GM12878 (cell line): ENCODE data around the gene CWC27. TPM values are rescaled to one million over a fixed set of nuclear protein-coding genes. Genes with fewer than 3 reads are reported as not detected.

Experiments used
- ATAC-seq: fragments of 200-7000 bp; cut with Tn5 transposase; 3 replicates; pipeline ENCODE4 v1.9.1; 2020; ENCODE audit warnings: mild to moderate bottlenecking, moderate library complexity
- BruUV-seq: library from RNA; stranded (reverse); fragments of 400-500 nt; replicated peaks from 2 replicates; lab custom pipeline; 2021; lab: Mats Ljungman, UMichigan
- CTCF ChIA-PET: fragments of 300-600 bp; sonication (Branson Sonifier 250); formaldehyde crosslinking; extraction: SDS; loops from one replicate; lab custom pipeline; 2021; ENCODE audit warnings: inconsistent platforms; lab: Yijun Ruan, JAX
- POLR2A ChIA-PET: fragments of 350-600 bp; formaldehyde crosslinking; extraction: SDS; loops from one replicate; lab custom pipeline; 2021; ENCODE audit warnings: inconsistent platforms; lab: Charles Lee
- RAD21 ChIA-PET: fragments of 300-600 bp; sonication (Branson Sonifier 250); formaldehyde crosslinking; loops from one replicate; lab custom pipeline; 2023; ENCODE audit warnings: antibody characterized with exemption; ENCODE audit not compliant: unreplicated experiment; lab: Charles Lee
- SMC1A ChIA-PET: fragments of 300-600 bp; sonication (Branson Sonifier 250); formaldehyde crosslinking; loops from one replicate; lab custom pipeline; 2023; ENCODE audit not compliant: unreplicated experiment, uncharacterized antibody; lab: Charles Lee
- DNase-seq: peaks from one replicate; pipeline ENCODE4 v3.0.0-alpha.2; 2011; ENCODE audit warnings: low read depth, low spot score
- FAIRE-seq: peaks from 3 replicates; lab custom pipeline; 2011; peaks lifted over from hg19 to GRCh38; lab: Jason Lieb, UNC
- H2AFZ ChIP-seq: 2 replicates; pipeline ENCODE4 v1.6.0; 2011; ENCODE audit warnings: low read depth, low read length, control low read depth; ENCODE audit not compliant: control insufficient read depth
- H3K27ac ChIP-seq: 2 replicates; pipeline ENCODE4 v1.5.1; 2011; ENCODE audit warnings: control low read depth; ENCODE audit not compliant: control insufficient read depth, insufficient read depth
- H3K27me3 ChIP-seq, 2 experiments: replicated peaks in 1 of 2; 2 replicates each; pipeline versions ENCODE4 v1.6.0 to v1.6.1; 2011; ENCODE audit warnings: low read length in 1 of 2; ENCODE audit not compliant: control insufficient read depth in 2 of 2, insufficient read depth in 2 of 2
- H3K36me3 ChIP-seq, 2 experiments: 2 replicates each; pipeline ENCODE4 v1.5.1; 2011; ENCODE audit warnings: low read length in 1 of 2; ENCODE audit not compliant: control insufficient read depth in 2 of 2, insufficient read depth in 2 of 2
- H3K4me1 ChIP-seq: 2 replicates; pipeline ENCODE4 v1.6.1; 2011; ENCODE audit warnings: mild to moderate bottlenecking, low read length, moderate library complexity, mixed read lengths; ENCODE audit not compliant: control insufficient read depth, insufficient read depth
- H3K4me2 ChIP-seq: 2 replicates; pipeline ENCODE4 v1.6.0; 2011; ENCODE audit warnings: control low read depth; ENCODE audit not compliant: control insufficient read depth, insufficient read depth
- H3K4me3 ChIP-seq: fragments of 200-600 bp; sonication (generic); 2 replicates; pipeline ENCODE4 v1.5.1; 2016
- H3K79me2 ChIP-seq: 2 replicates; pipeline ENCODE4 v1.6.0; 2011; ENCODE audit warnings: low read length; ENCODE audit not compliant: control insufficient read depth, insufficient read depth
- H3K9ac ChIP-seq: 2 replicates; pipeline ENCODE4 v1.8.0; 2011; ENCODE audit warnings: low read length, control low read depth, mixed read lengths; ENCODE audit not compliant: control insufficient read depth, insufficient read depth
- H3K9me3 ChIP-seq: replicated peaks from 3 replicates; pipeline ENCODE4 v1.5.1; 2011; ENCODE audit warnings: mild to moderate bottlenecking, low read length; ENCODE audit not compliant: control insufficient read depth, insufficient read depth
- H4K20me1 ChIP-seq: 2 replicates; pipeline ENCODE4 v1.6.0; 2011; ENCODE audit not compliant: control insufficient read depth, insufficient read depth
- ATF7 ChIP-seq: fragments of 450-650 bp; IDR thresholded peaks from 2 replicates; pipeline ENCODE4 v1.6.1; 2016; ENCODE audit warnings: low read depth, mild to moderate bottlenecking
- BACH1 ChIP-seq: fragments of 450-650 bp; IDR thresholded peaks from 2 replicates; pipeline ENCODE4 v1.6.1; 2017; ENCODE audit warnings: mild to moderate bottlenecking, borderline replicate concordance
- GATAD2B ChIP-seq: fragments of 450-650 bp; conservative IDR thresholded peaks from 2 replicates; pipeline ENCODE4 v1.6.1; 2017; ENCODE audit warnings: low read depth, mild to moderate bottlenecking, moderate library complexity
- NBN ChIP-seq: fragments of 450-650 bp; IDR thresholded peaks from 2 replicates; pipeline ENCODE4 v1.6.1; 2016
- NR2C2 ChIP-seq: IDR thresholded peaks from 2 replicates; pipeline ENCODE4 v1.6.1; 2011; ENCODE audit warnings: borderline replicate concordance, low read depth; ENCODE audit not compliant: control insufficient read depth, insufficient read length
- PRDM15 ChIP-seq: fragments of 450-650 bp; formaldehyde crosslinking; IDR thresholded peaks from 2 replicates; pipeline ENCODE4 v1.4.0; 2020; ENCODE audit warnings: mild to moderate bottlenecking, moderate library complexity
- RAD51 ChIP-seq: fragments of 450-650 bp; IDR thresholded peaks from 2 replicates; pipeline ENCODE4 v1.6.1; 2016; ENCODE audit warnings: moderate library complexity, mild to moderate bottlenecking, inconsistent platforms
- SIX5 ChIP-seq: IDR thresholded peaks from 2 replicates; pipeline ENCODE4 v1.6.1; 2011; ENCODE audit warnings: mild to moderate bottlenecking, low read depth, low read length, moderate library complexity; ENCODE audit not compliant: severe bottlenecking
- SP1 ChIP-seq: IDR thresholded peaks from one replicate; pipeline ENCODE4 v1.6.1; 2011; ENCODE audit warnings: low read depth, low read length
- STAT3 ChIP-seq: IDR thresholded peaks from 2 replicates; pipeline ENCODE4 v1.6.1; 2011; ENCODE audit warnings: low read depth, low read length, improper control_type of control experiment
- WRNIP1 ChIP-seq: IDR thresholded peaks from 2 replicates; pipeline ENCODE4 v1.6.1; 2011; ENCODE audit warnings: low read depth, low read length, improper control_type of control experiment, borderline replicate concordance
- ZBTB4 ChIP-seq: fragments of 450-650 bp; formaldehyde crosslinking; IDR thresholded peaks from 2 replicates; pipeline ENCODE4 v1.4.0; 2022; ENCODE audit warnings: mild to moderate bottlenecking, moderate library complexity
- WGBS: methylation state at CpG from one replicate; pipeline ENCODE4 v1.1.6; 2016; ENCODE audit warnings: low lambda C conversion rate; ENCODE audit not compliant: insufficient replicate concordance, insufficient coverage; ENCODE audit errors: missing lambda C conversion rate; 5-methylcytosine and 5-hydroxymethylcytosine counted together
- in situ Hi-C: fragments of 300-500 bp; cut with MboI; formaldehyde crosslinking; loops from 9 replicates; pipeline ENCODE4 v1.14.3; 2018; ENCODE audit warnings: mixed read lengths
- intact Hi-C: fragments of 100-400 bp; cut with micrococcal nuclease; formaldehyde crosslinking; loops from one replicate; pipeline ENCODE4 v1.14.2; 2022; ENCODE audit not compliant: unreplicated experiment
- polyA plus RNA-seq, 11 experiments: library from polyadenylated mRNA; depleted of rRNA in 4 of 11; unstranded in 6 of 11; stranded (reverse) in 5 of 11; fragments of >200 nt; fragmentation: Nextera tagmentation in 4 of 11; fragmentation: Illumina TruSeq in 1 of 11; extraction: Ambion mirVana in 4 of 11; extraction: Trizol in 1 of 11; gene quantifications; 1 replicate in 1 of 11; 2 replicates in 10 of 11; pipeline versions ENCODE4 v1.2.1 to v1.2.3, GENCODE V29; 2011 to 2016; ENCODE audit warnings: inconsistent platforms in 2 of 11, missing spikeins in 2 of 11, low read depth in 1 of 11
- total RNA-seq, 4 experiments: library from RNA; depleted of rRNA in 3 of 4; stranded (reverse); fragments of >200 nt in 3 of 4; fragmentation: Illumina TruSeq in 1 of 4; extraction: Trizol in 1 of 4; gene quantifications; 2 replicates each; pipeline versions ENCODE4 v1.2.1 to v1.2.3, GENCODE V29; 2013 to 2021

The CWC27 gene
- total and polyA plus RNA-seq, 10 of the 15 experiments (the other 5 are each of a cell fraction or from before 2014, with no cell fraction given), result 21.7 to 61.9 (median 47.0) TPM

GRCh38 chr5:64972591-64972990 lies 203.9 kb downstream of the CWC27 start (continued):
- TF ChIP-seq PRDM15 (no peak), ATF7 (no peak)
- TF ChIP-seq, all 136 proteins: peak for 0

- intact Hi-C loops, result loop anchor here (10.0 kb wide), 1 partner anchor 92 kb away; no protein-coding TSS in a partner anchor
- FAIRE-seq, result no peak
These were observed 204.5 kb downstream of the CWC27 start for GRCh38 chr5:64973215-64973614.

More at GRCh38 chr5:64973215-64973614, 204.5 kb downstream of the CWC27 start:
- no TSS peak for BruUV-seq
- Histone ChIP-seq H3K9ac (no peak overlapping the region), H3K4me2 (no peak overlapping the region), H4K20me1 (no peaks in the 10 kb centered on the region), H3K36me3 (peaks cover 0 to 3% of the 10 kb centered on the region in 2 experiments; a peak in 3 of 4 replicates), H2AFZ (no peak overlapping the region), H3K27ac (no peak overlapping the region), H3K27me3 (no peaks in the 10 kb centered on the region), H3K79me2 (no peaks in the 10 kb centered on the region), H3K9me3 (no peaks in the 10 kb centered on the region; the same call in 2 of the 3 replicates), H3K4me1 (no peaks in the 10 kb centered on the region), H3K4me3 (no peak overlapping the region)
- in situ Hi-C loops, result loop anchor here (5.0 kb wide), 1 partner anchor 509 kb away; the partner anchor contains the start of gene ADAMTS6
- ATAC-seq, result no peak
- POLR2A ChIA-PET, result no interaction called here
- DNase-seq, result no peak
- SMC1A ChIA-PET, result interaction anchor here (0.6 to 4.8 kb wide), 11 partner anchors 12 to 508 kb away, joined by 3 to 91 read pairs (median 4); partner anchors contain the start of gene ADAMTS6
- CTCF ChIA-PET, result interaction anchor here (0.6 to 5.8 kb wide), 7 partner anchors 9 to 509 kb away, joined by 3 to 90 read pairs (median 4); partner anchors contain the start of gene ADAMTS6
- RAD21 ChIA-PET, result interaction anchor here (3.8 to 3.9 kb wide), 3 partner anchors 100 to 509 kb away, joined by 19 to 97 read pairs (median 32); partner anchors contain the start of gene ADAMTS6
- WGBS, result 100% methylated on average over 2 of the region's 2 CpGs
- TF ChIP-seq ZBTB4 (CRISPR knock-in tag), result no peak
- TF ChIP-seq WRNIP1, result no peak
- TF ChIP-seq NBN, result no peak
- no peak for TF ChIP-seq NR2C2
- no peak for TF ChIP-seq SIX5
- no peak for TF ChIP-seq SP1
- no peak for TF ChIP-seq RAD51
- no peak for TF ChIP-seq GATAD2B
- TF ChIP-seq BACH1, result no peak
- TF ChIP-seq STAT3, result no peak
